Smooth muscle cell of the brain vasculature (primary cell): Measurements from ENCODE around the gene GPR137.
"Not testable (repeated sequence)": the region's sequence is repeated elsewhere in the genome, so short reads cannot be mapped to it uniquely, and the experiment has no call there.

Source experiments
- DNase-seq: peaks from one replicate; pipeline ENCODE4 v3.0.0-alpha.2; 2012; ENCODE audit warnings: low read depth, low spot score

Gene GPR137

DNA sequence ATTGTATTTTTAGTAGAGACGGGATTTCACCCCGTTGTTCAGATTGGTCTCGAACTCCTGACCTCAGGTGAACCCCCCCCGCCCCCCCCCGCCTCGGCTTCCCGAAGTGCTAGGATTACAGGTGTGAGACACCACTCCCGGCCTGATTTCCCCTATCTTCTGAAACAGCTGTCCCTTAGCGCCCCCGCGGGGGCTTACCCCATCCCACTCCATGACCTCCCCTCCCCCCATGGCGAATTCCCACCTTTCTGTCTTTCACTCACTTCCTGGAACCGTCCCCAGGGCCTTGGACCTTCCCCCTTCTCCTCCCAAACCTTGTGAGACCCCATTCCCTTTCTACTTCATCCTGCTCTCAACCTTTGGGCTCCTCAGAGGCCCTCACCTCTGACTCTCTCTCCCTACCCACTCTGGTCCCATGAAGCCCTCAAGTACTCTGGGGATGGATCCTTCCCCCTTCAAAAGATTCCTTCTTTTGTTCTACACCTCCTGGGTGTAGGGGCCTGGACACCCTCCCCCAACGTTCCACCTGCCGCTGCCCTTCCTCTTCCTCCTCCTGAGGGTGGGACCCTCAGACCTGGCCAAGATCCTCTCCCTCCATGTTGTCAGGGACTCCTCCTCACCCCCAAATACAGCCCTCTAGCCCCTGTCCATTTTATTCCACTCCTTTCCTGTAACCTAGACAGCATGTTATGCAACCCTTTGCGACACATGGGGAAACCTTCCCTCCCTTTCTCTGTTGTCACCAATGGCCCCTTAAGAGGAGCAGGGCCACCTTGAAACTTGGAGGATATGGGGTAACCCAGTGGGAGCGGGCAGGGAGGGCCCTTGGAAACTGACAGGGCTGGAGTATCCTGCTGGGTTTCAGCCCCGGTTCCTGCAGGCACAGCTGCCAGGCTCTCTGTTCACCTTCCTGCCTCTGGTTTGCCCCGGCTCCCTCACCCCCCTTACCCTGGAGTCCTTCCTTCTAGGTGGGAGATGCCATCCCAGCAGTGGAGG, 33.4 kb downstream of the GPR137 start:
- DNase-seq, result no peak

DNA sequence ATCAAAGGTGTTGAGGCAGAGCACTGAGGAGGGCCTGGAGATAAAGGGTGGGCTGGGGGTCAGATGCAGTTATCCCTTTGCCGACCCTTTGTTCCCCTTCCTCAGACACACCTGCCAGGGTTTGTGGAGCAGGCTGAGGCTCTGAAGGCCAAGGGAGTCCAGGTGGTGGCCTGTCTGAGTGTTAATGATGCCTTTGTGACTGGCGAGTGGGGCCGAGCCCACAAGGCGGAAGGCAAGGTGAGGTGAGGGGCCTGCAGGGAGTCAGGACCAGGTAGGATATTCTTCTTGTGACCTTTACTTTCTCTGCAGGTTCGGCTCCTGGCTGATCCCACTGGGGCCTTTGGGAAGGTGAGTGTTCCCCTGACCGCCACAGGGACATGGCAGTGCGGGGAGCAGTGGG, 34.9 kb downstream of the GPR137 start:
- no peak for DNase-seq

GRCh38 chr11:64321026-64321425, 35.4 kb downstream of the GPR137 start:
- DNase-seq, result no peak

DNA sequence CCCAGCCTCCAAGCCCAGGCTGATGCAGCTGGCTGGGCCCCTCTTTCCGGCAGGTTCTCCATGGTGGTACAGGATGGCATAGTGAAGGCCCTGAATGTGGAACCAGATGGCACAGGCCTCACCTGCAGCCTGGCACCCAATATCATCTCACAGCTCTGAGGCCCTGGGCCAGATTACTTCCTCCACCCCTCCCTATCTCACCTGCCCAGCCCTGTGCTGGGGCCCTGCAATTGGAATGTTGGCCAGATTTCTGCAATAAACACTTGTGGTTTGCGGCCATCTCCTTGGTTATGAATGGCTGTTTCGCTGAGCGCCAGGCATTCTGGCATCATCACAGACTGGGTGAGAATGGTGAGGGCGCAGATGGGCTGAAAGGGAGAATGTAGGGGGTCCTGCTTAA, 35.9 kb downstream of the GPR137 start:
- no peak for DNase-seq

DNA sequence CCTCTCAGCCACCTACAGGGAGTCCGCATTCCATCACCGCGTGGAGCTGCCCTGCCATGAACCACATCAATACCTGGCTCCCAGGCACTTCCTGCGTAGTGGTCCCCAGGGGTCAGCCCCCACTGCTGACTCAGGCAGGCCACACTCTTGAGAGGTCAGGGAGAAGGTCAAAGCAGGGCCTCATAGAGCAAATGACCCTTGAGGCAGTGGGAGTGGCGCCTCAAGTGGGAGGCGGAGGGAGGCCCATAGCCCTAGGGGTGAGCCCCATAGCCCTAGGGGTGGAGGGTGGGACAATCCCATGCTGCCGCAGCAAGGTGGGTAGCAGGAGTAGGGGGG, 37.2 kb downstream of the GPR137 start:
- DNase-seq, result no peak

DNA sequence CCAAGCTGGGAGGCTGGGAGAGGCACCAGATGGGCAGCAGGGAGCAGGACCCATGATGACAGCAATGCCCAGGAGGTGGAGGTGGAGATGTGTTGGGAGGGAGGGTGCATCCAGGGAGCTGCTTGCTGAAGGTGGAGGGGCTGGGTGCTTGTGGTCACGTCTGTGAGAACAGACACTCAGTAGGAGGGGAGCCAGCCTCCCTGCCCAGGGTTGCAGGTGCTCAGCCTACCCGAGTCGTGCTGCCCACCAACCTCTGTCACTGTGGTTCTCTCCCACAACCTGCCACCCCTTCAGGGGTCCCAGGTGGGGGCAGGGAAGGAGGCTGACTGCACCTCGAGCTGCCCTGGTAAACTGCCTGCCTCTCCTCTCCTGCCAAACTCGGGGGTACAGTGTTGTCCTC, 37.7 kb downstream of the GPR137 start:
- DNase-seq, result no peak

DNA sequence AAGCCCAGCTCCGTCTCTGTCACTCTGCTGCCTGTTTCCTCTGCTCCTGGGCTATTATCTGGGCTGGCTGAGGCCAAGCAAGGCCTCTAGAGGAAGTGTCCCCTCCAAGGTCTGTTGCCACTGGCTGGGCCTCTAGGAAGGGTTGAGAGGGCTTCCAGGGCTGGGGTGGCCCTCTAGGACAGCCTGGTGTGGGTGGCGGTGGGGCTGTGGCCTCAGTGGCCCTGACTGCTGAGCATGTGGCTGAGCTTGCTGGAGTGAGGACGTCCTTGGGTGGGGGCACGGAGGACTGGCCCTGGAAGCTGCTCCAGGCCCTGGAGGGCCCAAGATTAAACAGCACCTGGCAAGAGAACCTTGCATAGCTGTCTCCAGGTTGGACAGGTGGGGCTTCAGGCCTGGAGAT, 38.3 kb downstream of the GPR137 start:
- DNase-seq, result not testable (repeated sequence)

DNA sequence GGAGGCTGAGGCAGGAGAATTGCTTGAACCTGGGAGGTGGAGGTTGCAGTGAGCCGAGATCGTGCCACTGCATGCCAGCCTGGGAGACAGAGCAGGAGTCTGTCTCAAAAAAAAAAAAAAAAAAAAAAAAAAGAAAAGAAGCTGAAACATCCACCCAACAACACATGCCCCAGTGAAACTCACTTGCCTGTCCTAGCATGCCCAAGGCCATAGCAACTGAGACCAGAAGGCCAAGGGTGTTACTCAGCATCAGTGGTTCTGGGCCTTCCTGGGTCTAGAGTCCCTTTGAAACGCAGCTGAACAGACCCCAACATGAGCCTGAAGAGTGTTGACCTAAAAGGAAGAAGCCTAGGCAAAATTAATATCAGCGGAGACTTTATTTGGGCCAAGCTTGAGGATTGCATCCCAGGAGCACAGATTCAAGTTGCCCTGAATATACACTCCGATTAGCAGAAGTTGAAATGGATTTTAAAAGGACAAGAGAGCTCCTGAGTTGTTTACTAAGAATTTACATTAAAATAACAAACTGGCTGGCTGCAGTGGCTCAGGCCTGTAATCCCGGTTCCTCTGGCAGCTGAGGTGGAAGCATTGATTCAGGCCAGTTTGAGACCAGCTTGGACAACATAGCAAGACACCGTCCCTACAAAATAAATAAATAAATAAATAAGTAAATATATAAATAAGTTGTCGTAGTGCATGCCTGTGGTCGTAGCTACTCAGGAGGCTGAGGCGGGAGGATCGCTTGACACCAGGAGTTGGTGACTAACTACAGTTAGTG, 39.2 kb downstream of the GPR137 start:
- no peak for DNase-seq

DNA sequence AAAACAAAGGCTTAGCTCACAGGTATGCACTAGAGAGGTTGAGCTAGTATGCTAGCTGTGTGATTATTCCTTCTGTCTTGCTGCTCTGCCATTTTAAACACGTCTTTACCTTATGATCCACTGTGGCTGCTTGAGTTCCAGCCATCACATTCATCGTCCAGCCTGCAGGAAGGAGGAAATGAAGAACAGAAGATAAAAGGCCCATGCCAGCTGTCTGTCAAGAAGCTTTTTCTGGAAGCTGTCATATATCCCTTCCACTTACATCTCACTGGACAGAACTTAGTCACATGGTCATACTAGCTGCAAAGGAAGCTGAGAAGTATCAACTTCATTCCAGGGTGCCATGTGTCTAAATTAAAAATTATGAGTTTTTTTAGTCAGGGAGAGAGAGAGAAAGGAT, 41.7 kb downstream of the GPR137 start:
- DNase-seq, result no peak

GRCh38 chr11:64327993-64328392, 42.3 kb downstream of the GPR137 start:
- no peak for DNase-seq

DNA sequence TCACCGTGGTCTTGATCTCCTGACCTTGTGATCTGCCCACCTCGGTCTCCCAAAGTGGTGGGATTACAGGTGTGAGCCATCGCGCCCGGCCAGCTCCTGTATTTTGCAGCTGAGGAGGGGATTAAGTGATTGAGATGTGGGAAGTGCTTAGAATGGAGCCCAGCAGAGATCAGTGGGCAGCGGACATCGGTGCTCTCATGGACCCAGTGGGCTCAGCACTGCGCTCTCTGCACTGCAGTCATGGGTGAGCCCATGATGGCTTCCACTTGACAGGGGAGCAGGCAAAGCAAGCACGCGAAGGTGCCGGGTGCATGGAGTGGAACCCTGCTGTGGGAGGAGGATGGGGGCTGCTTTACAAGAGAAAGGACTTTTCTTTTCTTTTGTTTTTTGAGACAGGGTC, 45.2 kb downstream of the GPR137 start:
- no peak for DNase-seq

GRCh38 chr11:64331569-64332371, 46.1 kb downstream of the GPR137 start:
- DNase-seq, result no peak

DNA sequence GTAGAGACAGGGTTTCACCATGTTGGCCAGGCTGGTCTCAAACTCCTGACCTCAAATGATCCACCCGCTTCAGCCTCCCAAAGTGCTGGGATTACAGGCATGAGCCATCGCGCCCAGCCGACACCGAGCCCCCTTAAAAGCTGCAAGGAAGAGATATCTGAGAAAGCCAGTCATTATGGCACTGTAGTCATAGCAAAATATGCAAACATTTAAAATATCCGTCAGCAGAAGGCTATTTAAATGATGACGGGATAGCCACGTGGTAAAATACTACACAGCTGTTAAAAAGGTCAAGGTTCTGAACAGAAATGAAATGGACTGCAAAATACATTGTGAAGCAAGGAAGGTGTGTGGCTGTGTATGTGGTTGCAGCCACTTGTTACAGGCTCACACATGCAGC, 47.9 kb downstream of the GPR137 start:
- no peak for DNase-seq

GRCh38 chr11:64334764-64335735, 49.4 kb downstream of the GPR137 start:
- DNase-seq, result no peak

DNA sequence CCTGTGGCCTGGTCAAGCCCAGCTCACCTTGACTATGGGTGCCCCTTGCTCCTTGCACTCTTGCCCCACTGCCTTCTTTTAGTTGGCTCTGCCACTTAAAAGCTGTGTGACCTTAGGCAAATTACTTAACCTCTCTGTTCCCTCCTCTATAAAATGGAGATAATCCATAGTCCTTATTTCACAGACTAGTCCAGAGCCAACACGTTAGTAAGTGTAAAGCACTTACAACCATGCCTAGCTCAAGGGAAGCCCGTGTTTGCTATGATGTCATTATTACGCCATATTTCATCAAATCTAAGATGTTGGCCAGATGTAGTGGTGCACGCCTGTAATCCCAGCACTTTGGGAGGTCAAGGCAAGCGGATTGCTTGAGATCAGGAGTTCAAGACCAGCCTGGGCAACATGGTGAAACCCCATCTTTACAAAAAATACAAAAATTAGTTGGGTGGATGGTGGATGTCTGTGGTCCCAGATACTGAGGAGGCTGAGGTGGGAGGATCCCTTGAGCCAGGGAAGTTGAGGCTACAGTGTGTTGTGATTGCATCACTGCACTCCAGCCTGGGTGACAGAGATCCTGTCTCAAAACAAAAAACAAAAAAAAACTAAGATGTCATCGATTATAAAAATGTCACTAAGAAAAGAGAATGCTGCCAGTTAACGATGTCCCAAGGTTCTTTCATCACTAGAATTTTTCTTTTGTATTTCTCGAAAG, 52.0 kb downstream of the GPR137 start:
- DNase-seq, result no peak

DNA sequence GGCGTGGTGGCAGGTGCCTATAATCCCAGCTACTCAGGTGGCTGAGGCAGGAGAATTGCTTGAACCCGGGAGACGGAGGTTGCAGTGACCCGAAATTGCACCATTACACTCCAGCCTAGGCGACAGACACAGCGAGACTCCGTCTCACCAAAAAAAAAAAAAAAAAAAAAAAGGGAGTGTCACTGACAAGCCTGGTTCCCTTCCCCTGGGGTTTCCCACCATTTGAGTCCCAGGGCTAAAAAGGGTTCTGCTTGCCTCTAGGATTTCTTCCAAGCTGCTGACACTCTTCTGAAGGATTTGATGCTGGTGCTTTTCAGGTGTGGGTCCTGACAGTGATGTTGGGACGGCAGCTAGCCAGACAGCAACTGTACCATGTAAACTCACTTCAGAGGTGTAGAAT, 53.1 kb downstream of the GPR137 start:
- DNase-seq, result no peak
